Heart left ventricle (tissue), 13 donors: ENCODE data around the gene SMG5.

ENCODE experiments used
- CTCF ChIP-seq, 12 donors: fragments of 200-600 bp; sonication (generic) in 4 of 12; IDR thresholded peaks; one replicate each; pipeline versions ENCODE4 v1.5.0 to v1.8.0; 2018 to 2022; ENCODE audit warnings: antibody characterized with exemption in 12 of 12, mild to moderate bottlenecking in 5 of 12
- POLR2A ChIP-seq, 2 donors: fragments of 450-650 bp; IDR thresholded peaks; one replicate each; pipeline ENCODE4 v1.6.1; 2017; ENCODE audit warnings: antibody characterized with exemption in 2 of 2, mild to moderate bottlenecking in 2 of 2, moderate library complexity in 2 of 2
- donor health status: ischemic (EF 13 %, LVEDD 7.1; RV severe dilation, severe dysfunction).
- donor health status: DM: no; HTN: yes; CAD: no.
- donor health status: DM: no; HTN: no; CAD: no.
- donor health status: ischemic (EF 25% LVEDD 6.9; RV normal size, moderate dysfunction).
- donor health status: ischemic (EF 25% LVEDD 5.7; RV mildly dilated, moderate dysfunction).
- donor health status: ischemic (EF 35%, LVEDD 5.7; RV mildly dilated, moderate dysfunction).
- donor health status: nonischemic (EF 11% LVEDD 7.7; RV severe dilation, severe dysfunction).
- donor health status: DM: yes; HTN: yes; CAD: no.
- donor health status: PGD.
- donor health status: ischemic (EF 29% LVEDD 5.4; RV normal size, mild dysfunction).
- donor health status: nonischemic (EF 23%, LVEDD 6.1; RV moderate dilation, normal function).

GRCh38 chr1:156220226-156220625, 62.4 kb downstream of the SMG5 start:
- TF ChIP-seq CTCF (IDR thresholded peaks at IDR 0.05) (no peak), POLR2A (IDR thresholded peaks at IDR 0.05) (no peak)
